Ovary (tissue), 3 donors: Measurements from ENCODE around the gene KMT2A.

Source experiments
- CTCF ChIP-seq, 3 donors: fragments of 450-650 bp in 2 of 3; fragments of 200-600 bp in 1 of 3; IDR thresholded peaks; one replicate each; pipeline versions ENCODE4 v1.5.1 to v1.8.0; 2016 to 2022; ENCODE audit warnings: antibody characterized with exemption in 3 of 3, mild to moderate bottlenecking in 1 of 3
- EP300 ChIP-seq: sonication (generic); formaldehyde crosslinking; IDR thresholded peaks from one replicate; pipeline ENCODE4 v1.6.1; 2017; ENCODE audit warnings: antibody characterized with exemption
- POLR2A ChIP-seq: fragments of 450-650 bp; IDR thresholded peaks from one replicate; pipeline ENCODE4 v1.6.1; 2017; ENCODE audit warnings: antibody characterized with exemption, mild to moderate bottlenecking, moderate library complexity
- donor health status: DM: no; HTN: no; CAD: no.

DNA sequence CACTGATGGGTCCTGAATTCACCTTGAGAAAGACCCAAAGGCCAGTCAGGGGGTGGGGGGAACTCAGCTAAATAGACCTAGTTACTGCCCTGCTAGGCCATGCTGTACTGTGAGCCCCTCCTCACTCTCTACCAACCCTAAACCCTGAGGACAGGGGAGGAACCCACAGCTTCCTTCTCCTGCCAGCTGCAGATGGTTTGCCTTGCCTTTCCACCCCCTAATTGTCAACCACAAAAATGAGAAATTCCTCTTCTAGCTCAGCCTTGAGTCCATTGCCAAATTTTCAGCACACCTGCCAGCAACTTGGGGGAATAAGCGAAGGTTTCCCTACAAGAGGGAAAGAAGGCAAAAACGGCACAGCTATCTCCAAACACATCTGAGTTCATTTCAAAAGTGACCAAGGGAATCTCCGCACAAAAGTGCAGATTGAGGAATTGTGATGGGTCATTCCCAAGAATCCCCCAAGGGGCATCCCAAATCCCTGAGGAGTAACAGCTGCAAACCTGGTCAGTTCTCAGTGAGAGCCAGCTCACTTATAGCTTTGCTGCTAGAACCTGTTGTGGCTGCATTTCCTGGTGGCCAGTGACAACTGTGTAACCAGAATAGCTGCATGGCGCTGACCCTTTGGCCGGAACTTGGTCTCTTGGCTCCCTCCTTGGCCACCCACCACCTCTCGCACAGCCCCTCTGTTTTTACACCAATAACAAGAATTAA, 88.6 kb downstream of the KMT2A start:
- TF ChIP-seq POLR2A (no peak), CTCF (IDR thresholded peaks at IDR 0.05) (no peak), EP300 (no peak)
